HepG2 (cell line): ENCODE data around the gene RNASE7. TPM values are rescaled to one million over a fixed set of nuclear protein-coding genes. Genes with fewer than 3 reads are reported as not detected.

Experiments
- AFF4 ChIP-seq: sonication (generic); formaldehyde crosslinking; IDR thresholded peaks from 2 replicates; pipeline ENCODE4 v1.4.0; 2020; ENCODE audit warnings: missing genetic modification reagents
- CENPX ChIP-seq: sonication (generic); formaldehyde crosslinking; IDR thresholded peaks from 2 replicates; pipeline ENCODE4 v1.9.0; 2021; ENCODE audit warnings: mild to moderate bottlenecking, missing genetic modification reagents, moderate library complexity
- ELF4 ChIP-seq: sonication (generic); formaldehyde crosslinking; IDR thresholded peaks from 2 replicates; pipeline ENCODE4 v1.5.0; 2020; ENCODE audit warnings: missing genetic modification reagents, mild to moderate bottlenecking, moderate library complexity, borderline replicate concordance
- JUND ChIP-seq: sonication (generic); formaldehyde crosslinking; IDR thresholded peaks from 2 replicates; pipeline ENCODE4 v1.8.0; 2022; ENCODE audit warnings: mild to moderate bottlenecking, missing genetic modification reagents
- MAFG ChIP-seq: sonication (generic); formaldehyde crosslinking; IDR thresholded peaks from 2 replicates; pipeline ENCODE4 v1.5.1; 2020; ENCODE audit warnings: mild to moderate bottlenecking, missing genetic modification reagents
- NCOA5 ChIP-seq: sonication (generic); formaldehyde crosslinking; IDR thresholded peaks from 2 replicates; pipeline ENCODE4 v1.4.0; 2020; ENCODE audit warnings: missing genetic modification reagents
- RBFOX2 ChIP-seq: fragments of 200-400 bp; formaldehyde crosslinking; IDR thresholded peaks from 2 replicates; pipeline ENCODE4 v1.6.1; 2017; ENCODE audit warnings: low read depth, mild to moderate bottlenecking, low read length
- SALL1 ChIP-seq: sonication (generic); formaldehyde crosslinking; IDR thresholded peaks from 2 replicates; pipeline ENCODE4 v1.8.0; 2022; ENCODE audit warnings: mild to moderate bottlenecking, missing genetic modification reagents
- SNAPC4 ChIP-seq: sonication (generic); formaldehyde crosslinking; IDR thresholded peaks from 2 replicates; pipeline ENCODE4 v1.4.0; 2020; ENCODE audit warnings: mild to moderate bottlenecking, missing genetic modification reagents
- SNRNP70 ChIP-seq: fragments of 200-400 bp; formaldehyde crosslinking; IDR thresholded peaks from 2 replicates; pipeline ENCODE4 v1.6.1; 2017; ENCODE audit warnings: mild to moderate bottlenecking, low read depth, low read length, moderate library complexity
- SP5 ChIP-seq: IDR thresholded peaks from 2 replicates; pipeline ENCODE4 v1.6.1; 2016; ENCODE audit warnings: low read depth, borderline replicate concordance
- ZBTB38 ChIP-seq: sonication (generic); formaldehyde crosslinking; IDR thresholded peaks from 2 replicates; pipeline ENCODE4 v1.5.1; 2020; ENCODE audit warnings: mild to moderate bottlenecking, missing genetic modification reagents
- ZNF550 ChIP-seq: sonication (generic); formaldehyde crosslinking; IDR thresholded peaks from 2 replicates; pipeline ENCODE4 v1.4.0; 2020; ENCODE audit warnings: mild to moderate bottlenecking, missing genetic modification reagents, borderline replicate concordance
- ZNF713 ChIP-seq: sonication (generic); formaldehyde crosslinking; IDR thresholded peaks from 2 replicates; pipeline ENCODE4 v1.4.0; 2020; ENCODE audit warnings: mild to moderate bottlenecking, missing genetic modification reagents
- ZNF761 ChIP-seq: sonication (generic); formaldehyde crosslinking; conservative IDR thresholded peaks from 2 replicates; pipeline ENCODE4 v1.4.0; 2020; ENCODE audit warnings: mild to moderate bottlenecking, missing genetic modification reagents
- ZNF772 ChIP-seq: sonication (generic); formaldehyde crosslinking; IDR thresholded peaks from 2 replicates; pipeline ENCODE4 v1.5.0; 2020; ENCODE audit warnings: mild to moderate bottlenecking, missing genetic modification reagents
- ZNF788 ChIP-seq: sonication (generic); formaldehyde crosslinking; IDR thresholded peaks from 2 replicates; pipeline ENCODE4 v1.5.0; 2020; ENCODE audit warnings: mild to moderate bottlenecking, missing genetic modification reagents, borderline replicate concordance
- polyA plus RNA-seq, 8 experiments: library from polyadenylated mRNA; depleted of rRNA in 3 of 8; stranded (reverse) in 7 of 8; unstranded in 1 of 8; fragments of >200 nt; fragmentation: Illumina TruSeq in 4 of 8; extraction: Trizol in 4 of 8; gene quantifications; 2 replicates each; pipeline versions ENCODE4 v1.2.1 to v1.2.3, GENCODE V29; 2011 to 2016; ENCODE audit warnings: low read depth in 4 of 8, missing spikeins in 1 of 8, mixed read lengths in 1 of 8; ENCODE audit not compliant: insufficient read depth in 1 of 8
- total RNA-seq, 5 experiments: library from RNA; depleted of rRNA; stranded (reverse); fragments of >200 nt; fragmentation: Illumina TruSeq; extraction: Trizol; gene quantifications; 2 replicates each; pipeline ENCODE4 v1.2.3, GENCODE V29; 2016; ENCODE audit warnings: low read depth in 1 of 5
- TF ChIP-seq, protein P1 (sequence below), 2 experiments: sonication (generic) in 1 of 2; formaldehyde crosslinking in 1 of 2; IDR thresholded peaks; 2 replicates each; pipeline versions ENCODE4 v1.4.0 to v1.6.1; 2018 to 2020; ENCODE audit warnings: missing genetic modification reagents in 2 of 2, borderline replicate concordance in 1 of 2, low read depth in 1 of 2, mild to moderate bottlenecking in 1 of 2, missing biosample characterization in 1 of 2

The RNASE7 gene
- total and polyA plus RNA-seq, 2 of the 13 experiments (the other 11 are each of a cell fraction or from before 2014, with no cell fraction given), result 0.04 TPM; not detected in 1

- TF ChIP-seq SNAPC4 (CRISPR knock-in tag) (no peak), ZNF772 (CRISPR knock-in tag) (no peak), ZNF788 (CRISPR knock-in tag) (peak; percentile 5; the same call in 1 of the 2 replicates), ELF4 (no peak), SNRNP70 (no peak), SALL1 (peak; percentile 36; the same call in 1 of the 2 replicates), ZNF550 (CRISPR knock-in tag) (no peak), NCOA5 (CRISPR knock-in tag) (no peak), ZNF713 (CRISPR knock-in tag) (no peak), JUND (CRISPR knock-in tag) (no peak), MAFG (CRISPR knock-in tag) (no peak), SP5 (CRISPR knock-in tag) (no peak), CENPX (CRISPR knock-in tag) (no peak), RBFOX2 (peak; percentile 52), ZNF761 (no peak), AFF4 (CRISPR knock-in tag) (no peak), ZBTB38 (CRISPR knock-in tag) (peak; percentile 66)
- TF ChIP-seq, protein P1, sequence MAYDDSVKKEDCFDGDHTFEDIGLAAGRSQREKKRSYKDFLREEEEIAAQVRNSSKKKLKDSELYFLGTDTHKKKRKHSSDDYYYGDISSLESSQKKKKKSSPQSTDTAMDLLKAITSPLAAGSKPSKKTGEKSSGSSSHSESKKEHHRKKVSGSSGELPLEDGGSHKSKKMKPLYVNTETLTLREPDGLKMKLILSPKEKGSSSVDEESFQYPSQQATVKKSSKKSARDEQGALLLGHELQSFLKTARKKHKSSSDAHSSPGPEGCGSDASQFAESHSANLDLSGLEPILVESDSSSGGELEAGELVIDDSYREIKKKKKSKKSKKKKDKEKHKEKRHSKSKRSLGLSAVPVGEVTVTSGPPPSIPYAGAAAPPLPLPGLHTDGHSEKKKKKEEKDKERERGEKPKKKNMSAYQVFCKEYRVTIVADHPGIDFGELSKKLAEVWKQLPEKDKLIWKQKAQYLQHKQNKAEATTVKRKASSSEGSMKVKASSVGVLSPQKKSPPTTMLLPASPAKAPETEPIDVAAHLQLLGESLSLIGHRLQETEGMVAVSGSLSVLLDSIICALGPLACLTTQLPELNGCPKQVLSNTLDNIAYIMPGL (CRISPR knock-in tag; IDR thresholded peaks at IDR 0.05; ENCODE audit: borderline replicate concordance in 1 of 2, low read depth in 1 of 2), result no peak; a peak in 1 of 4 replicates
Observed at GRCh38 chr14:21071225-21072030, 29.3 kb downstream of the RNASE7 start (continued).
